OCI-LY3 (cell line): ENCODE results near the gene MYOD1.

Experiments used
- EZH2phosphoT487 ChIP-seq: fragments of 200-600 bp; shearing (Covaris generic); IDR thresholded peaks from 2 replicates; pipeline ENCODE4 v1.6.1; 2018; ENCODE audit warnings: antibody characterized with exemption, mixed run types, low read depth
- TF ChIP-seq, protein P1 (sequence below): fragments of 200-600, 300-600 bp; sonication (generic); IDR thresholded peaks from 2 replicates; pipeline ENCODE4 v1.5.1; 2014; ENCODE audit warnings: antibody characterized with exemption, low read length, low read depth

DNA sequence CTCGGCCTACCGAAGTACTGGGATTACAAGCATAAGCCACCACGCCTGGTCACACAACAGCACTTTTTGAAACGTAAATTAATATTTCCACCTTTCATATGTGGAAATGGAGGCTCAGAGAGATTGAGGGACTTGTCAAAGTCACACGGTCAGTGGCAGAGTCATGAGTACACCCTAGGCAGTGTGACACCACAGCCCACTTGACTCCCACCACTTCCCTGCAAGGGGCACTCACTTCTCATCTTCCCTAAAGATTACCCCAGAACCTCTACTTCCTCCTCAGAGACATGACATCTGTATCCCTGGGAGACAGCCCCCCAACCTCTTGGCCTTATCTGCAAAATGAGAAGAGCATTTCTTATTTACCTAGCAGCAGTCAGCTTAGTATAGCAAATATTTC lies 16.5 kb upstream of the MYOD1 start:
- TF ChIP-seq, protein P1, sequence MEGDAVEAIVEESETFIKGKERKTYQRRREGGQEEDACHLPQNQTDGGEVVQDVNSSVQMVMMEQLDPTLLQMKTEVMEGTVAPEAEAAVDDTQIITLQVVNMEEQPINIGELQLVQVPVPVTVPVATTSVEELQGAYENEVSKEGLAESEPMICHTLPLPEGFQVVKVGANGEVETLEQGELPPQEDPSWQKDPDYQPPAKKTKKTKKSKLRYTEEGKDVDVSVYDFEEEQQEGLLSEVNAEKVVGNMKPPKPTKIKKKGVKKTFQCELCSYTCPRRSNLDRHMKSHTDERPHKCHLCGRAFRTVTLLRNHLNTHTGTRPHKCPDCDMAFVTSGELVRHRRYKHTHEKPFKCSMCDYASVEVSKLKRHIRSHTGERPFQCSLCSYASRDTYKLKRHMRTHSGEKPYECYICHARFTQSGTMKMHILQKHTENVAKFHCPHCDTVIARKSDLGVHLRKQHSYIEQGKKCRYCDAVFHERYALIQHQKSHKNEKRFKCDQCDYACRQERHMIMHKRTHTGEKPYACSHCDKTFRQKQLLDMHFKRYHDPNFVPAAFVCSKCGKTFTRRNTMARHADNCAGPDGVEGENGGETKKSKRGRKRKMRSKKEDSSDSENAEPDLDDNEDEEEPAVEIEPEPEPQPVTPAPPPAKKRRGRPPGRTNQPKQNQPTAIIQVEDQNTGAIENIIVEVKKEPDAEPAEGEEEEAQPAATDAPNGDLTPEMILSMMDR, result no peak
- TF ChIP-seq EZH2phosphoT487, result no peak
